Measurements from ENCODE around the gene LARP4B.

Gene LARP4B

DNA sequence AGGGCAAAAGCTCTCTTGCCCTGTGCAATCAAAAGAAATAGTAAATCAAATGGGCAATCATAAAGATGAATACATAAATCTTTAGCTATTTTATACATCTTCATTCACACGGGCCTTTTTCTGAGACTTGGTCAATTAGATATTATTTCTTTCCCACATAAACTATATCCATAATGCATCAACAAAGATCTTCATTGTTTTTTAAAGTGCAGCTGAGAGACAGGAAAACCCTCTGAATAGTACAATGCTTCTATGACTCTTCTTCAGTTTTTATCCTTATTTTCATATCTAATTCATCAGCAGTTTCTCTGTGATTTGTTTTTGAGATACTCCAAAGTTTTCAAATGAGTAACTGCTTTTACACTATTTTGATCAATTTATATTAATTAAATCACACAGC lies 25.5 kb downstream of the LARP4B start:
- no peaks in the 10 kb centered on the region for H3K4me1 ChIP-seq (ENCODE audit: control insufficient read depth, insufficient read depth, low read length)
- H3K4me3 ChIP-seq (ENCODE audit: low read length) = no peak overlapping the region
- DNase-seq (ENCODE audit: low read depth, low spot score) = no peak
- no peaks in the 10 kb centered on the region for H3K9me3 ChIP-seq (ENCODE audit: control insufficient read depth, insufficient read depth, low read length)
- H3K27ac ChIP-seq (ENCODE audit: low read length) = no peak overlapping the region
- H3K27me3 ChIP-seq (ENCODE audit: control insufficient read depth, insufficient read depth, low read length) = no peaks in the 10 kb centered on the region
- no peaks in the 10 kb centered on the region for H3K36me3 ChIP-seq (ENCODE audit: control insufficient read depth, insufficient read depth, low read length)
- WGBS (ENCODE audit: insufficient coverage, insufficient read length) = no CpG with 5 or more reads among the region's 1 CpG

DNA sequence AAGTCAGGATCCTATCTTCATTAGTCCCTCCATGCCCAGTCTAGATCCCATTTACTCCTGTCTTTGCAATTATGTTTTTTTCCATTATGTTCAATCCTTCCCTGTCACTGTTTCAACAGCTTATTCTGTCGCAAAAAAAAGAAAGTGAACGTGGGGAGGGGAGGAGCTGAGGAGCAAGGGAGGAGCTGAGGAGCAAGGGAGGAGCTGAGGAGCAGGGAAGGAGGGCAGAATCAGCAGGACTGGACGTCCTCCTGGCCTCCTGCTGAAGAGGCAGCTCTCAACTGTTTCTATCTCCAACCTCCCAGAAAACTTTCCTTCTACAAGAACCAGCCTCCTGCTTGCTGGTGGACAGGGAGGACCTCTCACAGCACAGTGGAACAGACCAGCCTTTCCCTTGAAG lies 26.0 kb downstream of the LARP4B start:
- no peaks in the 10 kb centered on the region for H3K36me3 ChIP-seq (ENCODE audit: control insufficient read depth, insufficient read depth, low read length)
- WGBS (ENCODE audit: insufficient coverage, insufficient read length) = no CpG with 5 or more reads among the region's 3 CpGs

DNA sequence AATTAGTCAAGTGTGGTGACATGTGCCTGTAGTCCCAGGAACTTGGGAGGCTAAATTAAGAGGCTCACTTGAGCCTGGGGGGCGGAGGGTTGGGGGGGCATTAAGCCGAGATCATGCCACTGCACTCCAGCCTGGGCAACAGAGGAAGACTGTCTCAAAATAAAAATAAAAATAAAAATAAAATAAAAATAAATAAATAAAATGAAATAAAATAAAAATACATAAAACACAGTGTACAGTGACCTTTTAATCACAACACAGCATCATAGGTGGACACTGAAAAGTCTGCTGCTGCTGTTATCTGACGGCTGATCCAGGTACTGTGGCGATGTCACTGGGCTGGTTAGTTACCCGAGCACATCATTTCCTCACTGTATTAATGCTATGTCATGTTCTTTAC lies 27.1 kb downstream of the LARP4B start:
- no peak for DNase-seq (ENCODE audit: low read depth, low spot score)
- H3K4me3 ChIP-seq (ENCODE audit: low read length) = no peak overlapping the region
- H3K27me3 ChIP-seq (ENCODE audit: control insufficient read depth, insufficient read depth, low read length) = no peaks in the 10 kb centered on the region
- H3K9me3 ChIP-seq (ENCODE audit: control insufficient read depth, insufficient read depth, low read length) = no peaks in the 10 kb centered on the region
- no peaks in the 10 kb centered on the region for H3K4me1 ChIP-seq (ENCODE audit: control insufficient read depth, insufficient read depth, low read length)
- no peaks in the 10 kb centered on the region for H3K36me3 ChIP-seq (ENCODE audit: control insufficient read depth, insufficient read depth, low read length)
- no peak overlapping the region for H3K27ac ChIP-seq (ENCODE audit: low read length)
- no CpG with 5 or more reads among the region's 5 CpGs for WGBS (ENCODE audit: insufficient coverage, insufficient read length)

More for the DNA sequence above, 26.0 kb downstream of the LARP4B start:
- no peaks in the 10 kb centered on the region for H3K9me3 ChIP-seq (ENCODE audit: control insufficient read depth, insufficient read depth, low read length)
- no peaks in the 10 kb centered on the region for H3K27me3 ChIP-seq (ENCODE audit: control insufficient read depth, insufficient read depth, low read length)
- DNase-seq (ENCODE audit: low read depth, low spot score) = no peak
- no peak overlapping the region for H3K27ac ChIP-seq (ENCODE audit: low read length)
- no peak overlapping the region for H3K4me3 ChIP-seq (ENCODE audit: low read length)
- no peaks in the 10 kb centered on the region for H3K4me1 ChIP-seq (ENCODE audit: control insufficient read depth, insufficient read depth, low read length)

DNA sequence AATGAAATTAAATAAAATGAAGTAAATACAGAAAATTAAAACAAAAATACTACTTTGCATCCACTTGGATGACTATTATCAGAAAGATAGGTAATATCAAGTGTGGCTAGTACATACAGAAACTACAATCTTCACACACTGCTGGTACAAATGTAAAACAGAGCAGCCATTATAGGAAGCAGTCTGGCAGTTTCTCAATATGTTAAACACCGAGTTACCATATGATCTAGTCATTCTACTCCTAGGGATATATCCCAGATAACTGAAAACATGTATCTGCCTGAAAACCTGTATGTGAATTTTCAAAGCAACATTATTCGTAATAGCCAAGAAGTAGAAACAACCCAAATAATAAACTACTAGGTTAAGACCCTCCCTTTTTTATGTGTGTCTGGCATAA lies 33.4 kb downstream of the LARP4B start:
- WGBS (ENCODE audit: insufficient coverage, insufficient read length) = no CpG with 5 or more reads among the region's 2 CpGs
- no peaks in the 10 kb centered on the region for H3K36me3 ChIP-seq (ENCODE audit: control insufficient read depth, insufficient read depth, low read length)
- no peak for DNase-seq (ENCODE audit: low read depth, low spot score)

DNA sequence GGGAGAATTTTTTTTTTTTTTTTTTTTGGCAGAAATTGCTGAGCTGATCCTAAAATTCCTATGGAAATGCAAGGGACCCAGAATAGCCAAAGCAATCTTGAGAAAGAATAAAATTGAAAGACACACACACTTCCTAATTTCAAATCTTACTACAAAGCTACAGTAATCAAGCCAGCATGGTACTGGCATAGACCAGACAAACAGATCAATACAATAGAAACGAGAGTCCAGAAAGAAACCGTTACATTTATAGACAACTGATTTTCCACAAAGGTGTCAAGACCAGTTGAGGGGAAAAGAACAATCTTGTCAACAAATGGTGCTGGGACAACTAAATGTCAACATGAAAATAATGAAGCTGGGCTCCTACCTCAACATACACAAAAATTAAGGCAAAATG lies 34.5 kb downstream of the LARP4B start:
- WGBS (ENCODE audit: insufficient coverage, insufficient read length) = no CpG with 5 or more reads among the region's 2 CpGs

More for the DNA sequence above, 33.4 kb downstream of the LARP4B start:
- Histone ChIP-seq H3K27me3 (ENCODE audit: control insufficient read depth, insufficient read depth, low read length) (no peaks in the 10 kb centered on the region), H3K27ac (ENCODE audit: low read length) (no peak overlapping the region), H3K4me3 (ENCODE audit: low read length) (no peak overlapping the region), H3K4me1 (ENCODE audit: control insufficient read depth, insufficient read depth, low read length) (no peaks in the 10 kb centered on the region), H3K9me3 (ENCODE audit: control insufficient read depth, insufficient read depth, low read length) (no peaks in the 10 kb centered on the region)

DNA sequence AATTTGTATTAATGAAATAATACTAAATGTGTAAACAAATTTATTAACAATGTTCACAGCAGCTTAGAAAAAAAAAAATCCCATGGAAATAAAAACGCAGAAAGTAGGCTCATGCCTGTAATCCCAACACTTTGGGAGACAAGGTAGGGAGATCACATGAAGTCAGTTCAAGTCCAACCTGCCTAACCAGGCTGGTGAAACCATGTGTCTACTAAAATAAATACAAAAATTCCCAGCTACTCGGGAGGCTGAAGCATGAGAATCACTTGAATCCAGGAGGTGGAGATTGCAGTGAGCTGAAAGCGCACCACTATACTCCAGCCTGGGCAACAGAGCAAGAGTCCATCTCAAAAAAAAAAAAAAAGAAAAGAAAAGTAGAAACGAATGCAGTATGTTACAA lies 36.2 kb downstream of the LARP4B start:
- Histone ChIP-seq H3K9me3 (ENCODE audit: control insufficient read depth, insufficient read depth, low read length) (no peaks in the 10 kb centered on the region), H3K36me3 (ENCODE audit: control insufficient read depth, insufficient read depth, low read length) (no peaks in the 10 kb centered on the region), H3K4me3 (ENCODE audit: low read length) (no peak overlapping the region), H3K27ac (ENCODE audit: low read length) (no peak overlapping the region), H3K27me3 (ENCODE audit: control insufficient read depth, insufficient read depth, low read length) (no peaks in the 10 kb centered on the region), H3K4me1 (ENCODE audit: control insufficient read depth, insufficient read depth, low read length) (no peaks in the 10 kb centered on the region)
- no peak for DNase-seq (ENCODE audit: low read depth, low spot score)
- no CpG with 5 or more reads among the region's 4 CpGs for WGBS (ENCODE audit: insufficient coverage, insufficient read length)

More for the DNA sequence above, 34.5 kb downstream of the LARP4B start:
- no peaks in the 10 kb centered on the region for H3K4me1 ChIP-seq (ENCODE audit: control insufficient read depth, insufficient read depth, low read length)
- no peaks in the 10 kb centered on the region for H3K36me3 ChIP-seq (ENCODE audit: control insufficient read depth, insufficient read depth, low read length)
- H3K4me3 ChIP-seq (ENCODE audit: low read length) = no peak overlapping the region
- no peaks in the 10 kb centered on the region for H3K27me3 ChIP-seq (ENCODE audit: control insufficient read depth, insufficient read depth, low read length)
- H3K9me3 ChIP-seq (ENCODE audit: control insufficient read depth, insufficient read depth, low read length) = no peaks in the 10 kb centered on the region
- H3K27ac ChIP-seq (ENCODE audit: low read length) = no peak overlapping the region
- no peak for DNase-seq (ENCODE audit: low read depth, low spot score)

- no peaks in the 10 kb centered on the region for H3K9me3 ChIP-seq (ENCODE audit: control insufficient read depth, insufficient read depth, low read length)
Measured at GRCh38 chr10:878895-879294, 52.6 kb downstream of the LARP4B start.

DNA sequence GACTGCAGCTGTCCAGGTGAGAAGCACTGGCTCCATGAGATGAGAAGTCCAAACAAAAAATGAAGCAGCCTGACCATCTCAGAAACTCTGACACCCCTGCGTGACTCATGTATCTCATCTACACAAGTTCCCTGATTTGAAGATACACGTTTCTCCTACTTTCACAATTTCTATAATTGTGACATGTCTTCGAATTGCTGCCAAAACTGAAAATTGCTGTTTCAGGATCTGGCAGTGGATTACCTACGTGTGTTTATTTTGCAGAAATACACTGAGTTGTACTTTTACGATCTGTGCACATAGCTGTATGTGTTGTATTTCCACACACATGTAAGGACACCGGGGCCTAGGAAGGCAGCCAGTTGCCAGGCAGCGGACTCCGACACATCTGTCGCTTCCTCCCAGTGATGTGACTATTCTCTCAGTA lies 53.2 kb downstream of the LARP4B start:
- Histone ChIP-seq H3K27ac (ENCODE audit: low read length) (no peak overlapping the region), H3K27me3 (ENCODE audit: control insufficient read depth, insufficient read depth, low read length) (no peaks in the 10 kb centered on the region), H3K9me3 (ENCODE audit: control insufficient read depth, insufficient read depth, low read length) (no peaks in the 10 kb centered on the region), H3K4me1 (ENCODE audit: control insufficient read depth, insufficient read depth, low read length) (no peaks in the 10 kb centered on the region), H3K4me3 (ENCODE audit: low read length) (no peak overlapping the region), H3K36me3 (ENCODE audit: control insufficient read depth, insufficient read depth, low read length) (peaks cover 11% of the 10 kb centered on the region)
- no peak for DNase-seq (ENCODE audit: low read depth, low spot score)
- no CpG with 5 or more reads among the region's 9 CpGs for WGBS (ENCODE audit: insufficient coverage, insufficient read length)

More at GRCh38 chr10:878895-879294, 52.6 kb downstream of the LARP4B start:
- DNase-seq (ENCODE audit: low read depth, low spot score) = no peak
- H3K27me3 ChIP-seq (ENCODE audit: control insufficient read depth, insufficient read depth, low read length) = no peaks in the 10 kb centered on the region
- H3K4me3 ChIP-seq (ENCODE audit: low read length) = no peak overlapping the region
- H3K36me3 ChIP-seq (ENCODE audit: control insufficient read depth, insufficient read depth, low read length) = peaks cover 11% of the 10 kb centered on the region
- no peak overlapping the region for H3K27ac ChIP-seq (ENCODE audit: low read length)
- H3K4me1 ChIP-seq (ENCODE audit: control insufficient read depth, insufficient read depth, low read length) = no peaks in the 10 kb centered on the region
- WGBS (ENCODE audit: insufficient coverage, insufficient read length) = no CpG with 5 or more reads among the region's 3 CpGs

- H3K4me3 ChIP-seq (ENCODE audit: low read length) = no peak overlapping the region
- H3K36me3 ChIP-seq (ENCODE audit: control insufficient read depth, insufficient read depth, low read length) = peaks cover 11% of the 10 kb centered on the region
- H3K27me3 ChIP-seq (ENCODE audit: control insufficient read depth, insufficient read depth, low read length) = no peaks in the 10 kb centered on the region
- H3K4me1 ChIP-seq (ENCODE audit: control insufficient read depth, insufficient read depth, low read length) = no peaks in the 10 kb centered on the region
- no peak overlapping the region for H3K27ac ChIP-seq (ENCODE audit: low read length)
- H3K9me3 ChIP-seq (ENCODE audit: control insufficient read depth, insufficient read depth, low read length) = no peaks in the 10 kb centered on the region
- DNase-seq (ENCODE audit: low read depth, low spot score) = no peak
- no CpG with 5 or more reads among the region's 2 CpGs for WGBS (ENCODE audit: insufficient coverage, insufficient read length)
Measured at GRCh38 chr10:876438-876837, 55.1 kb downstream of the LARP4B start.

DNA sequence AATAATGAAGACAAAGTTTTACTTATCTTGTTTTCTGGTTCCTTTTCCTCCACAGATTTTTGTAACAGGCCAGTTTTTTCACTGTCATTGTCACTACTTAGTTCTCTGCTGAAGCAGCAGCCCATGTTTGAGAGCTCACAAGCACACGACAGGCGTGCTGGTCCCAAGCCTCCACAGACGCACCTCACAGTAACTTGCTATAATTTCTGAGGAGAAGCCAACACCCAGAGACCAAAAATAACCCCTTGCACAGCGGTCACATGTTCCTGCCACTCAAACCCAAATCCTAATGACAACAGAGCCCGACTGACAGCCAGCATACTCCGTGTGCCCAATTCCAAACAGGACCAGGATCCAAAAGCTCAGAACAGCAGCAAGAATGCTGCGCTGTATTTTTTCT lies 58.5 kb downstream of the LARP4B start:
- H3K4me1 ChIP-seq (ENCODE audit: control insufficient read depth, insufficient read depth, low read length) = no peaks in the 10 kb centered on the region
- no peaks in the 10 kb centered on the region for H3K9me3 ChIP-seq (ENCODE audit: control insufficient read depth, insufficient read depth, low read length)
- H3K36me3 ChIP-seq (ENCODE audit: control insufficient read depth, insufficient read depth, low read length) = peaks cover 4% of the 10 kb centered on the region
- H3K27me3 ChIP-seq (ENCODE audit: control insufficient read depth, insufficient read depth, low read length) = no peaks in the 10 kb centered on the region
- H3K27ac ChIP-seq (ENCODE audit: low read length) = no peak overlapping the region
- no CpG with 5 or more reads among the region's 7 CpGs for WGBS (ENCODE audit: insufficient coverage, insufficient read length)
- DNase-seq (ENCODE audit: low read depth, low spot score) = no peak
- H3K4me3 ChIP-seq (ENCODE audit: low read length) = no peak overlapping the region

DNA sequence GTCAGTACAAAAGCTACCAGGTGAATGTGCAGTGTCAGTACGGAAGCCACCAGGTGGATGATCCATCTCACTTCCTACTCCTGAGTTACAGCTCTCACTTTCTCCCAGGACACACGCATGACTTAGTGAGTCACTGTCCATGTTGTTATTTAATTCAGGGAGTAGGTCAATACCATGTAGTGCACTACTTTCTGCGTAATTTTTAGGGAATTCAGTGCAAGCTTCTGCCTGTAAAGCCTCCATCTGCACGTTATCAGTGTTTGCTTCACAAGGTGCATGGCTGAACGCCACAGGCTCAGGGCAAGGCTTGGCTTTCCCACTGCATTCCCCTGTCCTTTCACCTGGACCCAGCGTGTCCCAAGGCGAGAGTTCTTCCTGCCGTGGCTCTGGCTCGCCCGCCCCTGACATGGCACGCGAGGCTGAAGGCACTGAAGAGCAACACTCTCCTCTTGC lies 59.5 kb downstream of the LARP4B start:
- Histone ChIP-seq H3K4me3 (ENCODE audit: low read length) (no peak overlapping the region), H3K27me3 (ENCODE audit: control insufficient read depth, insufficient read depth, low read length) (no peaks in the 10 kb centered on the region), H3K4me1 (ENCODE audit: control insufficient read depth, insufficient read depth, low read length) (no peaks in the 10 kb centered on the region), H3K36me3 (ENCODE audit: control insufficient read depth, insufficient read depth, low read length) (peaks cover 4% of the 10 kb centered on the region), H3K9me3 (ENCODE audit: control insufficient read depth, insufficient read depth, low read length) (no peaks in the 10 kb centered on the region), H3K27ac (ENCODE audit: low read length) (no peak overlapping the region)
- no CpG with 5 or more reads among the region's 12 CpGs for WGBS (ENCODE audit: insufficient coverage, insufficient read length)
- DNase-seq (ENCODE audit: low read depth, low spot score) = no peak
